ENCODE results near the gene SLC5A5.
"Not testable (repeated sequence)": the region's sequence is repeated elsewhere in the genome, so short reads cannot be mapped to it uniquely, and the experiment has no call there.

The SLC5A5 gene

DNA sequence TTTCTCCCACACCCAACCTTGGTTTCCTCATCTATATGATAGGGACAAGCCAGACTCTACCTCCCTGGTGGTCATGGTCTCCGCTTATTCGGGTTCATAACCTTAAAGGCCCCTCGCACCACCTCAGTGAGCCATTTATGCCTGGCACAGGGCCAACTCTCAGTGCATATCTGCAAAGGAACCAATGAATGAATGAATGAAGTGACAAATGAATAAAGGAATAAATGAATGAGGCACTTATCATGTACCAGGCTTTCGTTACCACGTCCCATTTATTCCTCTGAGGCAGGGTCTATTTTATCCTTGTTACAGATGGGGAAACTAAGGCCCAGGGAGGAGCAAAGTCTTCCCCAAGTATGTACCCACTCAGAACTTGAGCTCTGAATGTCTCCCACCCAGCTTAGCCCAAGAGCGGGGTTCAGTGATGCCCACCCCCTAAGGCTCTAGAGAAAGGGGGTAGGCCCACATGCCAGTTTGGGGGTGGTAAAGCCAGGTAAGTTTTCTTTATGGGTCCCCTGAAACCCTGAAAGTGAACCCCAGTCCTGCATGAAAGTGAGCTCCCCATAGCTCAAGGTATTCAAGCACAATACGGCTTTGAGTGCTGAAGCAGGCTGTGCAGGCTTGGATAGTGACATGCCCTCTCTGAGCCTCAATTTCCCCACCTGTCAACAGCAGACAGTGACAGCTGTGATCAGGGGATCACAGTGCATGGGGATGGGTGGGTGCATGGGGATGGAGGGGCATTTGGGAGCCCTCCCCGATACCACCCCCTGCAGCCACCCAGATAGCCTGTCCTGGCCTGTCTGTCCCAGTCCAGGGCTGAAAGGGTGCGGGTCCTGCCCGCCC is 490 bp upstream of the SLC5A5 start:
- DNase-seq (ENCODE audit: low spot score), result no peak

DNA sequence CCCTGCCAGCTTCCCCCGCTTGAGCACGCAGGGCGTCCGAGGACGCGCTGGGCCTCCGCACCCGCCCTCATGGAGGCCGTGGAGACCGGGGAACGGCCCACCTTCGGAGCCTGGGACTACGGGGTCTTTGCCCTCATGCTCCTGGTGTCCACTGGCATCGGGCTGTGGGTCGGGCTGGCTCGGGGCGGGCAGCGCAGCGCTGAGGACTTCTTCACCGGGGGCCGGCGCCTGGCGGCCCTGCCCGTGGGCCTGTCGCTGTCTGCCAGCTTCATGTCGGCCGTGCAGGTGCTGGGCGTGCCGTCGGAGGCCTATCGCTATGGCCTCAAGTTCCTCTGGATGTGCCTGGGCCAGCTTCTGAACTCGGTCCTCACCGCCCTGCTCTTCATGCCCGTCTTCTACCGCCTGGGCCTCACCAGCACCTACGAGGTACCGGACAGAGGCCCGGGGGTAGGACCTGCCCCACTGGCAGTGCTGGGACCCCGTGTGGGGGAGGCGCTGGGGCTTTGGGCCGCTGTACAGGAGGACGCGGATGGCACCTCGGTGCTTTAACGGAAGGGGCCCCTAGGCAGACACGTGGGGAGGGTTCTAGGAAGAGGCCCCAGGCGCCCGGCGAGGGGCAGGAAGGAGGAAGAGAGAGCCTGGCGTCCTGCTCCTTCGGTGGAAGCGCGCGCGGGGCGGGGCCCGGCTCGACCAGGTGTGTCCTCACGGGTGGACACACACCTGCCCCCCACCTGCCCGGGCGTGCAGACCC is 681 bp downstream of the SLC5A5 start:
- DNase-seq (ENCODE audit: low spot score), result no peak

DNA sequence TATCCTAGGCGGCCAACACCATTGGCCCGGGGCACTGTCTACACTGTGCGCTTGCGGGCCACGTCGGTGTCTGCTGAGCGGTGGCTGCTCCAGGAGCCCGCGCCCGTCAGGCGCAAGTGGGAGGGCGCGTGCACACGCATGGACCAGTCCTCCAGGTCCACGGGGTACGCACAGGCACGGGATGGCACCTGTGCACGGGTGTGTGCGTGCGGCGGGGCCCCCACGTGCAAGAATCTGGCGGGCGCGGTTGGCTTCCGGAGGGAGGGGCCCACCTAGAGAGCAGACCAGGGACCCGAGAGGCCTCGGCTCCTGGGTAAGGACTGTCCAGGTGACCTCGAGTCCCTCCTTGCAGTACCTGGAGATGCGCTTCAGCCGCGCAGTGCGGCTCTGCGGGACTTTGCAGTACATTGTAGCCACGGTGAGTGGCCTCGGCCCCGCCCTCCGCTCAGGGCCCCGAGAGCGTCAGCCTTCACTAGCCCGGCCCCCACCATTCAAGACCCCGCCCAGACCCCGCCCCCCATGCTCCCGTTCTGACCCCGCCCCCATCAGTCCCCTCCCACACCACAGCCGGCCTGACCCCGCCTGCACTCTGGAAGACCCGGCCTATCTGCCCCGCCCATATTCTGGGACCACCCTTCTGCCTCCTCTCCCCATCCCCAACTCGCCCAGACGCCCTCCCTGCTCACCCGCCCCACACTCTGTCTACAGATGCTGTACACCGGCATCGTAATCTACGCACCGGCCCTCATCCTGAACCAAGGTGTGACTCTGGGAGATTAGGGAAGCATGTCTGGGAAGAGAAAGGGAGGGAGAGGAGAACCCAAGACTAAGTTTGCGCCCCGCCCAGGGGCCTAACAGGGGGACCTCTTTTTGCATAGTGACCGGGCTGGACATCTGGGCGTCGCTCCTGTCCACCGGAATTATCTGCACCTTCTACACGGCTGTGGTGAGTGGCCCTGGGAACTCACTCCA is 2.3 kb downstream of the SLC5A5 start:
- DNase-seq (ENCODE audit: low spot score), result no peak

DNA sequence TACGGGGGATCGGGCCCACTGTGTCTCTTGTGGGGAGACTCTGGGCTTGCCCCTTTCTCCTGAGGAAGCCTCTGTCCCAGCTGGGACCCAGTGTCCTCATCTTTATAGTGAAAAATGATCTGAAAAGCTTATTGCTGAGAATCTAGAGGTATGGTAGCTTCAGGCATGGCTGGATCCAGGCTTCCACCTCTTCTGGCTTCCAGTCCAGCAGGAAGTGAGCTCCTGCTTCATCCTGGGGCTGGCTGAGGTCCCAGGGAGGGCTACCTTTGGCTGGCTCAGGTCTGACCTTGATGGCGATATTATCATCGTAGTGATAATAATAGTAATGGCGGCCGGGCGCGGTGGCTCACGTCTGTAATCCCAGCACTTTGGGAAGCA is 3.0 kb downstream of the SLC5A5 start:
- DNase-seq (ENCODE audit: low spot score), result no peak

DNA sequence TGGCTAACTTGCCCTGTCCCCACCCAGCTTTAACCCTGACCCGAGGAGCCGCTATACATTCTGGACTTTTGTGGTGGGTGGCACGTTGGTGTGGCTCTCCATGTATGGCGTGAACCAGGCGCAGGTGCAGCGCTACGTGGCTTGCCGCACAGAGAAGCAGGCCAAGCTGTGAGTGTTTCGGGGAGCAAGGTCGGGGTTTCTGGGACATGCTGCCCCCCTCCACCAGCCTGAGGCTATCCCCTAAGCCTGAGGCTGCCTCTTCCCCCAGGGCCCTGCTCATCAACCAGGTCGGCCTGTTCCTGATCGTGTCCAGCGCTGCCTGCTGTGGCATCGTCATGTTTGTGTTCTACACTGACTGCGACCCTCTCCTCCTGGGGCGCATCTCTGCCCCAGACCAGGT is 6.0 kb downstream of the SLC5A5 start:
- DNase-seq (ENCODE audit: low spot score), result no peak

DNA sequence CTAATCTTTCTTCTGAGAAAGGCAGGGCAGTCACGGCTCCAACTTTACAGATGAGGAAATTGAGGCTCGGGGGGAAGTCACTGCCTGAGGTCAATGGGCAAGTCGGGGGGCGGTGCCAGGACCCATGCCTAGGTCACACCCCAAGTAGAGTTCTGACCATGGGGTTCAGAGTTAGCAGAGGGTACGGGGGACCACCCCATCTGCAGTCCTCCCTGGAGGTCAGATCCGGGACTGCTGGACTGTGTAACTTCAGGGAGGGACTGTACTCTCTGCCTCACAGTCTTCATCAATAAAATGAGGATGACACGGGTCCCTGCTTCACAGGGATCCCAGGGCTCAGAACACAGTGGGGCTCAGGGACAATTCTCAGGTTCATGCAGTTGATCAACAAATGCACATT is 7.7 kb downstream of the SLC5A5 start:
- no peak for DNase-seq (ENCODE audit: low spot score)

DNA sequence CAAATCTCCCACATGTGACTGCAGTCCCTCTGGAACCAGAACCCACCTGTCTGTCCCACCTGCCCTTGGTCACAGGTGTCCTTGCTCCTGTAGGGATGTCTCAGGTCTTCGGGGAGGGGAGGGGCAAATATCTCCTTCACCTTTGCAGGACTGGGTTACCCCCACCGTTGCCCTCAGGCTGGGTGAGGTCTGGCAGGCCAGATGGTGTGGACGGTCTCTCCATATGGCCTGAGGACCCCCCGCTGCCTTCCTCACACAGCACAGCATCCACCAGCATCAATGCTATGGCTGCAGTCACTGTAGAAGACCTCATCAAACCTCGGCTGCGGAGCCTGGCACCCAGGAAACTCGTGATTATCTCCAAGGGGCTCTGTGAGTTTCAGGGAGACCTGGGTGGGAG is 10.0 kb downstream of the SLC5A5 start:
- DNase-seq (ENCODE audit: low spot score), result no peak

DNA sequence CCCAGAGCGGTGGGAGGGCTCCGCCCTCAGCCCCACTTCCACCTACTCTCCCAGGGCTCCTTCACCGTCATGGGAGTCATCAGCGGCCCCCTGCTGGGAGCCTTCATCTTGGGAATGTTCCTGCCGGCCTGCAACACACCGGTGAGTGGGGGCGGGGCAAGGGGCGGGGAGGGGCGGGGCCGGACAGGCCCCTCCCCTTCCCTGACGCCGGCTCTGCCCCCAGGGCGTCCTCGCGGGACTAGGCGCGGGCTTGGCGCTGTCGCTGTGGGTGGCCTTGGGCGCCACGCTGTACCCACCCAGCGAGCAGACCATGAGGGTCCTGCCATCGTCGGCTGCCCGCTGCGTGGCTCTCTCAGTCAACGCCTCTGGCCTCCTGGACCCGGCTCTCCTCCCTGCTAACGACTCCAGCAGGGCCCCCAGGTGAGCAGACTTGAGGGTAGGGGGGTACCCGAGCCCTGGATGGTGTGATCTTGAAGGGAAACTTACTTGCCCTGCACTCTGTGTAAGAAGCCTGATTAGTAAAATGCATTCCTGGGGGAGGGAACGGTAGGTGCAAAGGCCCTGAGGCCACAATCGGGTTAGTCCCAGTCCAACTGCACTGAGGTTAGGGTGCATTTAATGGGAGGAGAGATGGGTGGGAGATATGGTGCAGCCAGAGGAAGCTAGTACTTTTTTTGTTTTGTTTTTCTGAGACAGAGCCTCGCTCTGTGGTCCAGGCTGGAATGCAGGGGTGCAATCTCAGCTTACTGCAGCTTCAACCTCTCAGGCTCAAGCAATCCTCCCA is 12.1 kb downstream of the SLC5A5 start:
- no peak for DNase-seq (ENCODE audit: low spot score)

DNA sequence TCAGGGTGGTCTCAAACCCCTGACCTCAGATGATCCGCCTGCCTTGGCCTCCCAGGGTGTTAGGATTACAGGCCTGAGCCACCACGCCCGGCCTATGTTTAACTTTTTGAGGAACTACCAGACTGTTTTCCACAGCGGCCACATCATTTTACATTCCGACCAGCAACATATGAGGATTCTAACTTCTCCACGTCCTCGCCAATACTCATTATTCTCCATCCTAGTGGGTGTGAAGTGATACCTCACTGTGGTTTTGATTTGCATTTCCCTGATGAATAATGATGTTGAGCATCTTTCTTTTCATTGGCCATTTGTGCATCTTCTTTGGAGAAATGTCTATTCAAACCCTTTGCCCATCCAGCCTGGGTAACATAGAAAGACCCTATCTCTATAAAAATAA is 14.8 kb downstream of the SLC5A5 start:
- no peak for DNase-seq (ENCODE audit: low spot score)

DNA sequence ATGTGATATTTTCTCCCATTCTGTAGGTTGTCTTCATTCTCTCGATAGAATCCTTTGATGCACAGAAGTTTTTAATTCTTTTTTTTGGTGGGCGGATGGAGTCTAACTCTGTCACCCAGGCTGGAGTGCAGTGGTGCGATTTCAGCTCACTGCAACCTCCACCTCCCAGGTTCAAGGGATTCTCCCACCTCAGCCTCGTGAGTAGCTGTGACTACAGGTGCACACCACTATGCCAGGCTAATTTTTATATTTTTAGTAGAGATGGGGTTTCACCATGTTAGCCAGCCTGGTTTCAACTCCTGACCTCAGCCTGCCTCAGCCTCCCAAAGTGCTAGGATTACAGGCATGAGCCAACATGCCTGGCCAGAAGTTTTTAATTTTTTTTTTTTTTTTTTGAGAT is 15.5 kb downstream of the SLC5A5 start:
- not testable (repeated sequence) for DNase-seq (ENCODE audit: low spot score)

DNA sequence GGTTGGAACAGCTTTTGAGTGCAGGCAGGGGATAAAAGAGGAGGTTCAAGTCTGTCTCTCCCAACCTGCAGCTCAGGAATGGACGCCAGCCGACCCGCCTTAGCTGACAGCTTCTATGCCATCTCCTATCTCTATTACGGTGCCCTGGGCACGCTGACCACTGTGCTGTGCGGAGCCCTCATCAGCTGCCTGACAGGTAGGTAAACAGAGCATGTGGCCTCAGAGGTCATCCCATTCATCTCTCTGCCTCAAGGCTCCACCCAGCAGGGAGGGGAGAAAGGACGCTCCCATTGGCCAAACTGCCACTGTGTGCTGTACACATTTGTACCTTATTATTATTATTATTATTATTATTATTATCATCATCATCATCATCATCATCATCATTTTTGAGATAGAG is 16.5 kb downstream of the SLC5A5 start:
- no peak for DNase-seq (ENCODE audit: low spot score)

DNA sequence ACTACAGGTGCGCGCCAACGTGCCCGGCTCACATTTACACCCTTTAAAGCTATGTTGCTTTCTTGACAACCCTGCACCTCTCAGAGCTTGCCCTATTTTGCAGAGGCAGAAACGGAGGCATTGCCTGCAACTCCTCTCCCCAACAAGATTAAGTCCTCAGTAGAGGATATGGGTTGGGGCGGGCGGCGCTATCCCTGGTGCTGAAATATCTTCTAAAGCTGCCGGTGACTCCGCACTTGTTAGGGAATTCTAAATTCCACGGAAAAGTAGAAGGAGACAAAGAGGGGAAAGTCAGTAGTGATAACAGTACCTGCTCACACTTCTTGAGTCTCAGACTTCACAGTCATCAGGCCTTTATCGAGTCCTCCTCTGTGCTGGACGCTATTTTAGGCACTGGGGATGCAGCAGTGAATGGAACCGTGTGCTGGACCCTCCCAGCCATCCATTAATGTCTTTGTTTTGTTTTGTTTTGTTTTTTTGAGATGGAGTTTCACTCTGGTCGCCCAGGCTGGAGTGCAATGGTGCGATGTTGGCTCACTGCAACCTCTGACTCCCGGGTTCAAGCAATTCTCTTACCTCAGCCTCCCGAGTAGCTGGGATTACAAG is 18.0 kb downstream of the SLC5A5 start:
- no peak for DNase-seq (ENCODE audit: low spot score)

DNA sequence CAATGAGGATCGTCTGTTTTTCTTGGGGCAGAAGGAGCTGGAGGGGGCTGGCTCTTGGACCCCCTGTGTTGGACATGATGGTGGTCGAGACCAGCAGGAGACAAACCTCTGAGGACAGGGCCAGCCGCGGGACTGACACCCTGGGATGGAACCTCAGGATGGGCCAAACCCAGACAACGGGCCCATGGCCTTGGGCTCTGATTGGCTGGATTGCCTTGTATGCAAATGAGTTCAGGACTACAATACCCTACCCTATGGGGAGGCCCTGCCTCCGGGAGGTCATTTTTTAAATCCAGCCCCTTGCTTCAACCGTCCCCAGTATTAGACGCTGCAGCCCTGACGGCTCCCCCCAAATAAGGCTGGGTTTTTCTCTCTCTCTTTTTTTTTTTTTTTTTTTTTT is 22.0 kb downstream of the SLC5A5 start:
- no peak for DNase-seq (ENCODE audit: low spot score)

DNA sequence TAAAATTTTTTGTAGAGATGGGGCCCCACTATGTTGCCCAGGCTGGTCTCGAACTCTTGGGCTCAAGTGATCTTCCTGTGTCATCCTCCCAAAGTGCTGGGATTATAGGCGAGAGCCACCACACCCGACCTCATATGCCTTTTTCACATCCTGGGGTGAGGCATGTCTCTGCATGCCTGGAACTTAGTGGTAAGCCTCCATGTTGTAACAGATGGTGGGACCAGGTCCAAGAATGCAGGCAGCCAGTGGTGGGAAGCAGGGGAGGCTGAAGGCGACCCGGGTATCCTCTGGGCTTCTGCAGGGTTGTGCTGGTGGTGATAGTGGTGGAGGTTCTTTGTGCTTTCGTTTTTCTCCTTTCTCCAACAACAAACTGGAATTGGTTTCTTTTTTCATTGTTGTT is 31.0 kb downstream of the SLC5A5 start:
- DNase-seq (ENCODE audit: low spot score), result no peak

DNA sequence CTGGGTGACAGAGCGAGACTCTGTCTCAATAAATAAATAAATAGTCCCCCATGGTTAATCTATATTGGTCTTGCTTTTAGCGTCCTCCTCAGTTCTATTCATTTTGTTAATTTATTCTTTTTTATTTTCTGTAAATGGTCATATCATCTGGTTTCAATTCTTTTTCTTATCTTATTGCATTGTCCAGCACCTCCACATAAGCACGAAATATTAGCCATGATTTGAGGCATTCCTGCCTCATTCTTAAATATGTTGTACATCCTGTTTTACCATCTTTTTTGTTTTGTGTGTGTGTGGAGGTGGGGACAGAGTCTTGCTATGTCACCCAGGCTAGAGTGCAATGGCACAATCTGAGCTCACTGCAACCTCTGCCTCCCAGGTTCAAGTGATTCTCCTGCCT is 36.5 kb downstream of the SLC5A5 start:
- DNase-seq (ENCODE audit: low spot score), result no peak

DNA sequence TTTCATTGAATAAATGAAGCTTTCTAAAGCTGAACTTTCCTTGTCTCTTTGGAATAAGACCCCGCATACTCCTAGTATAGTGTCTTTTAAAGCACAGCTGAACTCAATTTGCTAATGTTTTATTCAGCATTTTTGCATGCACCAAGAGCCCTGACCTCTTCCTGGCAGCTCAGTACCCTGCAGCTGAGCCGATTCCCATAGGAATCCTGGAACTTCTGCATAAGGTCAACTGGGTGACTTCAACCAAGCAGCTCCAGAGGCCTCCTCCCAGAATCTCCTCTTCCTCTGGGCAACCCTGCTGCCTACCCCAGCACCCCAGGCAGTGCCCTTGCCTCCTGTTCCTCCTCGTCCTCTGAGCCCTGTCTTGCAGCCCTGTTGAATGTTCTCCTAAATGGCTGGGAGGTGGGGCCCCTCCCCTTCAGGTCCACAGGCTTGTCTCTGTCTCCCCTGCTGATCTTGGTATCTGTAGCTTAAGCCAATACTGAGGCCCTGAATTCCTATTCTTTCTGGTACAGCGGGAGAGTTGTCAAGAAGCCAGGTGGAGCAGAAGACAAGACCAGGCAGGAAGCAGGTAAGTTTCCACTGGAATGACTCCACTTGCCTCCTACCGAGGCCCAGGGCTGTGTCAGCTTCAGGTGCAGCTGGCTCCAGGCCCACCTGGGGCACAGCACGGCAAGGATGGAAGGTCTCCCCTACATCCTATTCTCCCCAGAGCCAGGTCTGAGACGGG is 37.4 kb downstream of the SLC5A5 start:
- no peak for DNase-seq (ENCODE audit: low spot score)

DNA sequence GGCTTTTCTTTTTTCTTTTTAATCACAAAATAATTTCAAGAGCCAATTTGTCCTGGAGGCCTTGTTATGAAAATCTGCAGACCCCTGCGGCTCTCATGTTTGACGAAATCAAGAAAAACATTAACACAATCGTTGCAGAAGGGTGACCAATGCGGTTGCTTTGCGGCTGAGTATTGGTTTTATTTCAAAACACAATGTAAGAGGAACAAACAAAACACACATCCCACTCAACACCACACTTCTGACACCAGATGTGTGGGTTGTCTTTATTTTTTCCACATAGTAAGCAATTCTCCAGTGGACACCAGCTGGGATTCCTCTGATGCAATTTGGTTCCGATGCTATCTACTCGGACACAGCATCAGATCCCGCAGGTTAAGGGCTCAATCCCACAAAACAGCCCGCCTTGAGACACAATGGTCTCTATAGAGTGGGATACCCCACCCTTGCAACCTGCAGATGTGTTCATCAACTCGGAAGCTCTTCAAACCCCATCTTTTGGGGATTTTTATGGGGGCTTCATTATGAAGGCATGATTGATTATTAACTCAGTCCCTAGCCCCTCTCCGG is 39.1 kb downstream of the SLC5A5 start:
- DNase-seq (ENCODE audit: low spot score), result no peak

DNA sequence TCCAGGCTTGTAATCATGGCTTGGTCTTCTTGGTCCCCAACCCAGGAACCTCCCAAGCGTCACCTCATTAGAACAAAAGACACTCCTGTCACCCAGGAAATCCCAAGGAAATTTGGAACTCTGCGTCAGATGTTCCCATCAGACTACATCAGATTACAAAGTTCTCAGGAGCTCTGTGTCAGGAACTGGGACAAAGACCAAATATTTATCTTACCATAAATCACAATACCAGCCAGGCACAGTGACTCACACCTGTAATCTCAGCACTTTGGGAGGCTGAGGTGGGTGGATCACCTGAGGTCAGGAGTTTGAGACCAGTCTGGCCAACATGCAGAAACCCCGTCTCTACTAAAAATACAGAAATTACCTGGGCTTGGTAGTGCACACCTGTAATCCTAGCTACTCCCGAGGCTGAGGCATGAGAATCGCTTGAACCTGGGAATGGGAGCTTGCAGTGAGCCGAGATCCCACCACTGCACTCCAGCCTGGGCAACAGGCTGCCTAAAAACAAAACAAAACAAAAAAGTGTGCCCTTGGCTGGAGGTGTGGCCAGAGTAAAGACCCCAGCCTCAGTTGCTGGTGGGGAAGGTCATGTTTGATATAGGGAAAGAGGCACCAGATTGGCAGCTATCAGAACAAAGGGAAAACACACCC is 44.3 kb downstream of the SLC5A5 start:
- DNase-seq (ENCODE audit: low spot score), result no peak

DNA sequence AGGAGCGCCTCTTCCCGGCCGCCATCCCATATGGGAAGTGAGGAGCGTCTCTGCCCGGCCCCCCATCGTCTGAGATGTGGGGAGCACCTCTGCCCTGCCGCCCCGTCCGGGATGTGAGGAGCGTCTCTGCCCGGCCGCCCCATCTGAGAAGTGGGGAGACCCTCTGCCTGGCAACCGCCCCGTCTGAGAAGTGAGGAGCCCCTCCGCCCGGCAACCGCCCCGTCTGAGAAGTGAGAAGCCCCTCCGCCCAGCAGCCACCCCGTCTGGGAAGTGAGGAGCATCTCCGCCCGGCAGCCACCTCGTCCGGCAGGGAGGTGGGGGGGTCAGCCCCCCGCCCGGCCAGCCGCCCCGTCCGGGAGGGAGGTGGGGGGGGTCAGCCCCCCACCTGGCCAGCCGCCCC is 46.4 kb downstream of the SLC5A5 start:
- not testable (repeated sequence) for DNase-seq (ENCODE audit: low spot score)

DNA sequence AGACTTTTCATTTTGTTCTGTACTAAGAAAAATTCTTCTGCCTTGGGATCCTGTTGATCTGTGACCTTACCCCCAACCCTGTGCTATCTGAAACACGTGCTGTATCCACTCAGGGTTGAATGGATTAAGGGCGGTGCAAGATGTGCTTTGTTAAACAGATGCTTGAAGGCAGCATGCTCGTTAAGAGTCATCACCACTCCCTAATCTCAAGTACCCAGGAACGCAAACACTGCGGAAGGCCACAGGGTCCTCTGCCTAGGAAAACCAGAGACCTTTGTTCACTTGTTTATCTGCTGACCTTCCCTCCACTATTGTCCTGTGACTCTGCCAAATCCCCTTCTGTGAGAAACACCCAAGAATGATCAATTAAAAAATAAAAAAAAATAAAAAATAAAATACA is 47.4 kb downstream of the SLC5A5 start:
- DNase-seq (ENCODE audit: low spot score), result not testable (repeated sequence)

All from kidney capillary endothelial cell (primary cell).